D341Med (cell line): ENCODE data around the gene SIK2.
"Not testable (repeated sequence)": the region's sequence is repeated elsewhere in the genome, so short reads cannot be mapped to it uniquely, and the experiment has no call there.

Source experiments
- DNase-seq: peaks from one replicate; pipeline ENCODE4 v3.0.0; 2012; ENCODE audit warnings: low spot score

Gene SIK2

DNA sequence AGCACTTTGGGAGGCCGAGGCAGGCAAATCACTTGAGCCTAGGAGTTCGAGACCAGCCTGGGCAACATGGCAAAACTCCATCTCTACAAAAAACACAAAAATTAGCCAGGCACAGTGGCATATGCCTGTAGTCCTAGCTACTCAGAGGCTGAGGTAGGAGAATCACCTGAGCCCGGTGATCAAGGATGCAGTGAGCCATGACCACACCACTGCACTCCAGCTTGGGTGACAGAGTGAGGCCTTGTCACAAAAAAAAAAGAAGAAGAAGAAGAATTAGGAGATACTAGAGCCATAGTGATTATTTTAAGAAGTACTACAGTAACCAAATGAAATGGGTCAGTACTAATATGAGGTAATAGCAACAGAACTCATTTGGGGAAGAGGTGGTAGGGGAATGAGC is 56.2 kb downstream of the SIK2 start:
- DNase-seq = not testable (repeated sequence)

DNA sequence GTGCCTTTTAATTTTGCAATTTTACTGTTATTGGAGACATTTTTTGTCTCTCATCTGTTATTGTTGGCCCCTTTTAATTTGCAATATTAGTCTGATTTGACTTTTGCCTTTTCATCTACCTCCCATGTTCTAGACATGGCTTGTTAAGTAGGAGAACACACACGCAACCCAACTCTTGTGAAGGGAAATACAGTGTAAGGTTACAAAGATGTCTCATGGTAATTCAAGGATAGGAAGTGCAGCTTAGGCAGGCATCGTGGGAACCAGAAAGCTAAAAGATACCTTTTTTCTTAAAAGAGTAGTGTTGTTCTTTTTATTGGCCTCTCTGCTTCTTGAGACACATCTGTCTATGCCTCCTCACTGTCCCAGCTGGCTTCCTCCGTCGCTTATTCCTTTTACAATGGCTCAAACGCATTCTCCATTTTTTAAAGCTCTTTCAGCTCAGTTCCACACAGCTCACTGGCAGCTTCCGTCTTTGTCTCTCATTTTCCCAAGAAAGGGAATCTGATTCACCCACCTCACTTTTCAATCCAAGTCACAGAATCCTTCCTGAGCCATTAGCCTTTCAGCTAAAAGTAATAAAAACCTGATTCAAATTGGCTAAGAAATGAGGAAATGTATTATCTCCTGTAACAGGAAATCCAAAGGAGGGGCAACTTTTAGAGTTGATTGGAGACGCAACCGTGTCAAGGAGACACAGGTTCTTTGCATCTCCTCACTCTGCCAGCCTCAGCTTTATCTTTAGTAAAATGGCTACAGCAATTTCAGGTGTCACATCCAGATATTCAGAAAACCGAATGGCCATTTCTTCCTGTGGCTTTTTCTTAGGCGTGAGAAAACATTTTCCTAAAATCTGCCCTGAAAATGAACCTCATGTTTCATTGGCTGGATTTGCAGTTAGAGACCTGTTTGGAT is 57.2 kb downstream of the SIK2 start:
- no peak for DNase-seq

DNA sequence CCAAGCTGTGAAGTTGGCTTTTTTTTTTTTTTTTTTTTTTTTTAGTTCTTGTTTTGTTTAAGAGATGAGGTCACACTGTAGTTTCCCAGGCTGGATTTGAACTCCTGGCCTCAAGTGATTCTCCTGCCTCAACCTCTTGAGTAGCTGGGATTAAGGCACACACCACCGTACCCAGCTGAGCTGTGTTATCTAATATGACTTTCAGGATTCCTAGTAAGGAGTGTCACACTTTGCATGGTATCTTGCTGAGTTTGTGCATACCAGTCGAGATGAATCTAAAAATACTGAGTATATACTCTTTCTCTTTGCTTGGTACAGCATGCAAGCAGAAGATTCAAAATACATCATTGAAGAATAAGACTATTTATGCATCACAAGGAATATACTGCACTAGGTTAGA is 58.6 kb downstream of the SIK2 start:
- DNase-seq = no peak

DNA sequence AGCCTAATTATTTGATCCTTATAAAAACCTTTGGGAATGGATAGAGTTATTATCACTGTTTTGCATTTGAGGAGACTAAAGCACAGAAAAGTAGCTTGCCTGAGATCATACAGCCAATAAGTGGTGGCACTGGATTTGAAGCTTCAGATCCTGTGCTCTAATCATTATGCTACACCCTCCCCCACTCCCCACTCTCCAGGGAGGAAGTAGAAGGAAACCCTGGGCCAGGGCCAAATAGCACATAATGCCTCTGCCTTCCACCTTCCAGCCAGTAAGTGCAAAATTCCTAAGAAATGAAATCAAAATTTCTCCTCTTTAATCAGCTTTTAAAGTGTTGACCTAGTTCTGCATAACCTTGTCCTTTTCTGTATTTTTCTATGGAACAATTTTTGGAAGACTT is 61.6 kb downstream of the SIK2 start:
- peak; percentile 33 for DNase-seq

DNA sequence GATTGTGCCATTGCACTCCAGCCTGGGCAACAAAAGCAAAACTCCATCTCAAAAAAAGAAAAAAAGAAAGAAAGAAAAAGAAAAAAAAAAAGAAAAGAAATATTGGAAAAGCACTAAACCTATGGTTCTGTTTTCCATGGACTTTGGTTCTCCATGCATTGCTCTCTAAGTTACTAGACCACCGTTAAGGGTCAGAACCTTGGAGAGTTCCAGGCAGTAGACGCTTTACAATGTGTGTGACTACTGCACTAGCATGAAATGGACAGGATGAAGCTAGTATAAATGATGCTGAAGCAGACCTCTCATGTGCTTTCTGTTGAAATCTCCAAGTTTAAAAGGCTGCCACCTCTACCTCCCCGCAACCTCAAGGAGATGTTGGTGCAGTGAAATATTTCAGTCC is 63.5 kb downstream of the SIK2 start:
- DNase-seq = no peak

DNA sequence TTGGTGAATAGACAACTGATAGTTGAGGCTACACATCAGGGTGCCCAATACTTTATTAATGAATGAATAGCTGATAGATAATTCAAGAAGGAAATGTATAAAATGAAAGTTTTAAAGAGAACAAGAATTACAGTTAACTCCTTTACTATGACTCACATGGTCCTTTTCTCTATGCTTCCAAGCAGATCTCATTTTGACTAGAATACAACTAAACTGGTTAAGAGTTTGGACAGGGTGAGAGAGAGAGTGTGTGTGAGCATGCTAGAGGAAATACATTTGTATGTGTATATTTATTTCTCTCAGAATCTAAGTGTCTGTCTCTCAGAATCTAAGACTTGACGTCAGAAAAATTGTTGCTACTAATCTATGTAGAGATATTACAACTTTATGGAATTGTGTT is 66.7 kb downstream of the SIK2 start:
- no peak for DNase-seq

DNA sequence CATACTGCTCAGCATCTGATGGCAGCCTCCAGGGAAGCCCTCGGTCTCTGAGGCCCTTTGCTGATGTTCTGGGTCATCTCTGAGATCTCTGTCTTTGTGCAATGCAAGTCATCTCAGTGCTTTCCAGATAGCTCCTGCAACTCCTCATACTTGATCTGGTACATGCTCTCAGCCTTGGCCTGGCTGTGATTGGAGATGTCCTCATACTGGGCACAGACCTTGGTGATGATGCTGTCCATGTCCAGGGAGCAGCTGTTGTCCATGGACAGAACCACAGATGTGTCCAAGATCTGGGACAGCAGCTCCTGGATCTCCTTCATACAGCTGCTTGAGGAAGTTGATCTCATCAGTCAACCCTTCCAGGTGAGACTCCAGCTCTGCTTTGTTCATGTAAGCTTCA is 69.1 kb downstream of the SIK2 start:
- no peak for DNase-seq

DNA sequence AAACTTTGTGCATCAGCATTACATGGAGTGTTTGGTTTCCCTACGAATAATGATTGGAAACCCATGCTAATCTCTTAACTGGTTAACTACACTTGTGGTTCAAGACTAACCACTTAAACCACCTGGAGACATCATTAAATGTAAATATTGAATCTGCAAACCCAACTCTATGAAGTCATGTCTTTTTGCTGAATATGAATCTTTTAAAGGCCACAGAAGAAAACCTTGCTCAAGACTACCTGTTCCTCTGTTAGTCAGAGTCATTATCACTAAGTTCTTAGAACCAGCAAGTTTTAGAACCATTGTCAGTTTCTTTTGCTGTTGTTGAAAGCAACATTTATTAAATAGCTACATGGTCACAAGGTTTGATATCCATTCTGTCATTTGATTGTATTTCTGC is 70.7 kb downstream of the SIK2 start:
- DNase-seq = no peak

DNA sequence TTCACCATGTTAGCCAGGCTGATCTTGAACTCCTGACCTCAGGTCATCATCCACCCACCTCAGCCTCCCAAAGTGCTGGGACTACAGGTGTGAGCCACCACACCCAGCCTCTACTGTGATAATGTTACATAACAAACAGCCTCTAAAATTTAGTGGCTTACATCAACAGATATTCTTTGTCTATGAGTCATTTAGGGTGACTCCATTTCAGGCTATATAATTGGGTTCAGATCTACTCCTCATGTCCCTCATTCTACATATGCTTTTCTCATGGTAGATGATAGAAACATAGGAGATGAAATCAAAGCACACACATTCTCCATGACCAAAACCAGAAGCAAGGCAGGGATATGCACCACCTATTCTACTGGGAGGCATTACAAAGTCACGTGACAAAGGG is 72.7 kb downstream of the SIK2 start:
- no peak for DNase-seq

DNA sequence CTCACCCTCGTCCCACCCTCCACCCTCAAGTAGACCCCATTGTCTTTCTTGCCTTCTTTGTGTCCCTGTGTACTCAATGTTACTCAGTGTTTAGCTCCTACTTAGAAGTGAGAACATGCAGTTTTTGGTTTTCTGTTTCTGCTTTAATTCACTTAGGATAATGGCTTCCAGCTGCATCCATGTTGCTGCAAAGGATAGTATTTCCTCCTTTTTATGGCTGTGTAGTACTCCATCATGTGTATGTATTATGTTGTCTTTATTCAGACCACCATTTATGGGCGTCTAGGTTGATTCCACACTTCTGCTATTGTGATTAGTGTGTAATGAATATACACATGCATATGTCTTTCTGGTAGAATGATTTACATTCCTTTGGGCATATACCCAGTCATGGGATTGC is 73.6 kb downstream of the SIK2 start:
- DNase-seq = no peak

DNA sequence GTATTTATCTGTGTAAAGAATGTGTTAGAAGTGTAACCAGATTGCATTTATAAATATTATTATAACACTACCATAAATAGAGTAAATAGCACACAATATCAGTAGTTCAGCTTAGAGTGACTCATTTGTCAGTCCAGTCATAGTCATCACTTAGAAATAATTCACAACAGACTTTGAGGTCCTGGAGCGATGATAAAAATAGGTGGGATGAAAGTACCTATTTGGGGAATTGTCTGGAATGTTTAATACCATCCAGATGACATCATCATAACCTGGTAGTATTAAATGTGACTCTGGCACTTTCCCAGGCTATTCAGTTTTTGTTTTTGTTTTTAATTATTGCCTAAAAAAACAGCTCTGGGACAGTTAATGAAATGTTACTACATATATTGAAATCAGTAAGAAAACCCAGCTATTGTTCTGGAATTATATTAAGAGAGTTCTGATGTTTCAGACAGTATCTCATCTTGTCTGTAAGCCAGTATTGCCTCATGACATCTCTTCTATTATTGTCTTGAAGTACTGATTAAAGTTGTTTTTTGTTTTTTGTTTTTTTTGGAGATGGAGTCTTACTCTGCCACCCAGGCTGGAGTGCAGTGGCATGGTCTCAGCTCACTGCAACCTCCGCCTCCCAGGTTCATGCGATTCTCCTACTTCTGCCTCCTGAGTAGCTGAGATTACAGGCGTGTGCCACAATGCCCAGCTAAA is 74.8 kb downstream of the SIK2 start:
- DNase-seq = no peak

DNA sequence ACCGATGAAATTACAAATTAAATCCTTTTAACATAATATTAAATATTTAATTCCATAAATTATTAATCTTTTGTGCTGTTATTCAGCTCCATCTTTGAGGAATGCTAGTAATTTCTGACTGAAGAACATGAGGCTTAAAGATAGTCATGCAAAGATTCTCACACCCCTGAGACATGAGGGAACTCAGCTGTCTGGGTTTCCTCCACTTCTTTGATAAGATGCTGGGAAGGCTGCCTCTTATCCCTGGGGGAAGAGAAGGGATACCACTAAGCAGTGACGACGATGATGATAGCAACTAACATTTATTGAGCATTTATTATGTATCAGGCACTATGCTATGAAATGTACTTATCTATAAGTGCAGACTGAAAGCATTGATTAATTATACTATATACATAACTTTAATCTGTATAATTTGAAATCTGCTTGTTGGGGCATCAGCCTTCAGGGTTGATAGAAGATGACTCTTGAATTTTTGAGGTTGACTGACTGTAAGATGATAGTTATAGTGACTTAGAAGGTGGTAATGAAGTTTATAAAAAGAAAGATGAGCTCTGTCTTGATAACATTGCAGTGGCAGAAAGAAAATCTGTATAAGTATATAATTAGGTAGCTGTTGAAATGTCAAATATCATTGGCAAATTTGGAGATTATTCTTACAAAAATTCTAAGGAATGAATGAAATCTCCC is 78.4 kb downstream of the SIK2 start:
- DNase-seq = no peak

DNA sequence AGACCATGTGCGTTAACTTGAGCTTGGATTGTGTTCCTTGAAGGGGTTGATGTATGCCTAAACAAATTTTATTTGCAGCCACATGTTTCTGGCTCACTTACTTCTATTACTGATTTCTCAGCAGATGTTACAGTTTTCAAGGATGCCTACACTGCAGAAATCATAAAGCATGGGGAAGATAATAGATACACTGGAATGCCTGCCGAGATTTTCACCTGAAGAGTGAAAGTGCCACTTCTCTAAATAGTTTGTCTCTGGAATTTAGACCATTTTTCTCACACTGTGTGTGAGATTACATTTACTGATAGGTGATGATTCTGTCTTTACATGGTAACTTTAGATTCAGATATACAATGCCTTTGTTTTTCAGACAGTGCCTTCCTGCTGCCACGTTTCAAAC is 81.6 kb downstream of the SIK2 start:
- DNase-seq = no peak

DNA sequence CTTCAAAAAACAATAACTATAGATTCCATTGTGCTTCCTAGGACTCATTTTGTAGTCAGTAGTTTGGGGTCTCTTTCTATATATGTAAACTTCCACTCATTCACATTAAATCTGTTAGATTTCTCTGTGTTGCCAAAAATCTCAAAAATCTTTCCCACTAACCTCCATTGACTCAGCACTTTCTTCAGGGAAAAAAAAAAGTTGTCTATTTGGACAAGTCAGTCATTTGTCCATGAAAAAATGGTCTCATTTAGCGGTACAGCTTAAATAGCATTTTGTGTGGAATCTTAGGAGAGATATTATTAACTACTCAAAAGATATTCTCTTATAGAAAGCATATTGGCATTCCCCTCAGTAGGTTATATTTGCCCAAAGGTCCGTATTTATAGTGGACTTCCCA is 82.0 kb downstream of the SIK2 start:
- no peak for DNase-seq

DNA sequence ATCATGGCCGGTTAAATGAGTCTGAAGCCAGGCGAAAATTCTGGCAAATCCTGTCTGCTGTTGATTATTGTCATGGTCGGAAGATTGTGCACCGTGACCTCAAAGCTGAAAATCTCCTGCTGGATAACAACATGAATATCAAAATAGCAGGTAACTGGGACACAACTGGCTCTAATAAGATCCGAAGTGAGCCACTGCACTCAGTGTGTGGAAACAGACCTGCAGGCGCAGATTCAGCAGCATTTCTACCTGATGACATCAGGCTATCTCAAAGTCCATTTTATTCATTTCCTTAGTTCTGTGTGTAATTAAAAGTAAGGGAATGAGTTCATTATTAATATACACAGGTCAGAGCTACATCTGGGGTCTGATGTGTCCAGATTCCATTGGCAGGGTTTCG is 85.8 kb downstream of the SIK2 start:
- no peak for DNase-seq

DNA sequence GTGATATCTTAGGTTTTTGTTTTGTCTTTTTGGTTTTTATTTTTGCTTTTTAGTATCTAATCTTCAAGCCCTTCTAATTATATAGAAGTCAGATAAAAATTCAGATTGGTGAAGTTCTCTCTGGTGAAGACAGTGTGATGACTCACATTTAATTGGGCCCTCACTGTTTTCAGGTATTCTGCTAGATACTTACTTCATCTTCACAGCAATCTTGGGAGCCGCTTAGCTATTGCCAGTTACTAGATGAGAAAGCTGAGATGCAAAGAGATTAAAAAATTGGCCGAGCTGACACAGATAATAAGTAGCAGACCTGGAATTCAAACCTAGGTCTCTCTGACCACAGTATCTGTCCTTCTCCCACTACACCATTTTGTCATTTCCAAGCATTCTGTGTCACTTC is 88.9 kb downstream of the SIK2 start:
- DNase-seq = no peak

DNA sequence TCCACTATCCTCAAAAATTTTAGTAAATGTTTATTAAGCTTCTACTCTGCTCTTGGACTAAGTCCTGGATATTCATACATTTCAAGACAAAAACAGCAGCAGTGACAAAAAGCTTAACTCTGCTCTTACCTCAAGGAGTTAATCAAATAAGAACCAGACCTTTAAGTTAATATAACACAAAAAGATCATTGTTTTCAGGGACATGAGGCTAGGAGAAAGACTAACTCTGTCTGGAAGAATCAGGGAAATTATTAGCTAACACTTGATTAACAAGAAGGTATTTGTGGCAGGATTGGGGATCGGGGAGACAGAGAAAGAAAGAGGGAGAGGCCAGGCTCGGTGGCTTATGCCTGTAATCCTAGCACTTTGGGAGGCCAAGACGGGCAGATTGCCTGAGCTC is 89.5 kb downstream of the SIK2 start:
- no peak for DNase-seq

DNA sequence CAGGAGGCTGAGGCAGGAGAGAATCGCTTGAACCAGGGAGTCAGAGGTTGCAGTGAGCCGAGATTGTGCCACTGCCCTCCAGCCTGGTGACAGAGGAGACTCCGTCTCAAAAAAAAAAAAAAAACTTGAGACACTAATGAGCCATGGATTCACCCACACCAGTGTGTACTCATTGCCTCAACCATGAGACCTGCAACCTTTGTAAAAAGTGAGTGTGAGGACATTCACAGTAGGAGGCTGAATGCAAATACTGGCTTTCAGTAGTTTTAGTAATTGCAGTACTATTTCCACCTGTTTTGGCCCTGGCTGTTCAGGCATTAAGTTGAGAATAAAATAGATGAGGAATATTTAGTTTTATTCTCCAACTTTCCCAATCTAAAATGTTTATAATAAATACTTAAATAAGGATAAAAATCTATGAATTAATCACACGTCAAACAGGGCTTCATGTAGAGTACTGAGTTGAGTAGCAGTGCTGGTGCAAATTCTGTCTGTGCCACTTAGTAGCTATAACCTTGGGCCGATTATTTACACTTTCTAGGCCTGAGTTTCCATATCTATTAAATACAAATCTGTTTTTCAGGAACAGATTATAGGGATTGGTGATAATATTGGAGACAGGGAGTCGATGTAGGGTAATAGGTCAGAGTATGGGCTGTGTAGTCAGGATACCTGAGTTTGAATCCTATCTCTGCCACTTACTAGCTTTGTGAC is 91.1 kb downstream of the SIK2 start:
- DNase-seq = no peak

DNA sequence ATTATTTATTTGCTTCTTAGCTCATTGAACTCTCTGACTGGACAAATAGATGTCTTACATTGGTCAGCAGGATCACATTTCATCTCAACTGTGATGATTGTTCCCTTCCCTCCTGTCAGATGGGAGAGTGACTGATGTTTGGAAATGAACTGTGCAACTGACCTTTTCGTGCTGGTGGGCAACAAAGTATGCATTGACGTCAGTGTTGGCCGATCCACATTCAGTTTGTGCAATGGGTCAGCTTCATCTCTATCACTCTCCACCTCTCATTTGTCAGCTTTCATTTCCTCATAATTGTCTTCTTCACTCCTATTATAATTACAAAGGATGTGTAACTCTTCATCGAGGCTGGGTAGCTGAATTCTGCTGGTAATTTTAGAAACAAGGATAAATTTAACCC is 92.6 kb downstream of the SIK2 start:
- DNase-seq = no peak

DNA sequence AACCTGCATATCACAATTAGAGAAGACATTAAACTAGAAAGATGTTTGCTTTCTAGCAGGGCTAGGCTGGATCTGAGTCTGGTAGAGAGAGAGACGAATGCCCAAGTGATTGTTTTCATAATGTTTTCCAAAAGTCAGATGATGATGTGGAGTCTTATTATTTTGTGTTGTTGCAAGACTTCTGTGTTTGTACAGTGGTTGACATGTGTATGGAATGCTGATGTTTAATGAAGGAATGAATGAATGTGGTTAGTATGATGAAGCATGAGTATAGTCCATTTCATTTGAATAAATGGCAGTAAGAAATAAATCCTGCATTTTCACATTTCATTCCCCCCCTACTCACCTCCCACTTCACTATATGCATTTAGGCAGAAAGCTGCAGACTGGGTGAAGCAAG is 94.3 kb downstream of the SIK2 start:
- DNase-seq = no peak

DNA sequence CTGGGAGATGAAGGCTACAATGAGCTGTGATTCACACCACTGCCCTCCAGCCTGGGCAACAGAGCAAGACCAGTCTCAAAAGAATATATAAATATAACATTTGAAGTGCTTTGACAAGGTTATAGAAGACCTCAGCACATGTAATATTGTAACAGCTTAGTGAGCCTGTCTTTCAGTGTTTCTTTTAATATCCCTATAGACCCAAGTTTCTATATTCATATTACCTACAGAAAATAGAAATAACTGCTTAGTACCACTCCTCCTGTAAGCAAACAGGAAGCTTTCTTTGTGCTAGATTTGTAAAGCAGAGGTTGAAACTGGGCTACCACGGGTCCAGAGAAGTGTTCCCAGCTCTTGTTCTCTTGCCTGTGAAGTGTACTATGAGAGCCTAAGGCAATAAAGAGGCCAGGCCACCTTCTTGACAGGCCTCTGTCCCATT is 95.7 kb downstream of the SIK2 start:
- DNase-seq = no peak

DNA sequence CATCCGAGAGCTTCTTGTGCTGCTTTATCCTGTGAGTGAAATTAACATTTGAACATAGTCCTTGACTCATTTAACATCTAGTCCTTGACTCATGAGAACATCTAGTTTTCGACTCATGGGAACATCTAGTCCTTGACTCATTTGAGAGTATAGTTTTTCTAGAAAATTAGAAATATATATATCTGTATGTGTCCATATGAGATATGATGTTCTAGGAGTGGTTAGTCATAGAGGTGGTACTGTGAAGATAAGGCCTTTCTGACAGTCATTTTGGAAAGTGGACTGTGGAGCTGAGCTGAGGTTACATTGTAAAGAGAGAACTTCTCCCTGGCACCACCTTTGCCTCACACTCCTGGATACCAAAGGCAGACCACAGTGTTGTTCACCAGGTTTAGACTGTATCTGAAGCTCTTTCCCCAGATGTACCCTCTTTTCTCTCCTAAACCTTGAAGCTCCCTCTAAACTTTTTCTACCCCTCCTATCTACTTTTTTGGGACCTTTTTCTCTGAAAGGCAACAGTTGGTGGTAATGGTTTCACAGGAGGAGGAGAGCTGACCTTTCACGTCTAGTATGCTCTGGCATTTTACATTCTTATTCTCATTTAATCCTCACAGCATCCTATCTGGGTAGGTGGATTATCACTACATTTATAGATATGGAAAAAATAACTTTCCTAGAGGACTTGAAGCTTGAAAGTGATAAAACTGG is 96.8 kb downstream of the SIK2 start:
- no peak for DNase-seq
